ENCODE data around the gene IL4R.

The IL4R gene

GRCh38 chr16:27346819-27347218 lies 33.0 kb downstream of the IL4R start:
- no peak overlapping the region for H3K4me3 ChIP-seq (ENCODE audit: low read depth, low read length)
- no peak for DNase-seq (ENCODE audit: low read depth)

DNA sequence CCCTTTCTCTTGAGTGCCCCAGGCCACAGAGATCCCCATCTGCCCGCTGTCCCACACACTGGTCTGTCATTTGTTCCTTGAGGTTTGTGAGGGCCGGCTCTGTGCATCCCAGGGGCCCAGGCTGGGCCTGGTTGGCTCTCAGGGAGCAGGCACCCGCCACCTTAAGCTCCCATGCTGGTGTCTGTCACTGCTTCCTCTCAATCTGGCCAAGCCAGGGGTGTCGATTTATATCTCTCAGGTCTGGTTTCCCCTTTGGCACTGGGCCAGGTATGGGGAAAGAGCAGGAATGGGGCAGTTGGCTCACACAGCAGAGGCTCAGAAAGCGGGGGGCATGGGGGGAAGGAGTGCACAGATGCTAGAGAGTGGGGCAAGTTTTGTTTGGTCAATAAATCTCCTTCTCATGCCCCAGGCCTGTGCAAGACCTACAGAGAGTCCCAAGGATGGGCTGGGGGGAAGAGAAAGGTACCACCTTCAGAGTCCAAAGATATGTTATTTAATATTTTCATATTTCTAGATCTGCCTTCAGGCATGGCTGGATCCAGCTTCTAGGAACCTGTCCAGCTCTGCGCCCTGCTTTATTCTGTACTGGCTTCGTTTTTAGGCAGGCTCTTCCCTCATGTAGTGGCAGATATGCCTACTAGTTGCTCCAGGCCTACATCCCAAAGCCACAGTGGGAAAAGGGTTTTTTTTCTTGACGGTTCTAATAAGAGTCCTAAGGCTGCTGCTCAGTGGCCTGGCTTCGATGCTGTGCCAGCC lies 34.3 kb downstream of the IL4R start:
- DNase-seq (ENCODE audit: low read depth): no peak

GRCh38 chr16:27349276-27349675 lies 35.5 kb downstream of the IL4R start:
- DNase-seq (ENCODE audit: low read depth): no peak
- H3K4me3 ChIP-seq (ENCODE audit: low read depth, low read length): no peak overlapping the region

More for the DNA sequence above, 34.3 kb downstream of the IL4R start:
- H3K4me3 ChIP-seq (ENCODE audit: low read depth, low read length): no peak overlapping the region

GRCh38 chr16:27350006-27350405 lies 36.2 kb downstream of the IL4R start:
- no peak for DNase-seq (ENCODE audit: low read depth)

GRCh38 chr16:27351989-27352388 lies 38.2 kb downstream of the IL4R start:
- no peak overlapping the region for H3K4me3 ChIP-seq (ENCODE audit: low read depth, low read length)
- no peak for DNase-seq (ENCODE audit: low read depth)

More at GRCh38 chr16:27350006-27350405, 36.2 kb downstream of the IL4R start:
- H3K4me3 ChIP-seq (ENCODE audit: low read depth, low read length): no peak overlapping the region

GRCh38 chr16:27353853-27354252 lies 40.1 kb downstream of the IL4R start:
- H3K4me3 ChIP-seq (ENCODE audit: low read depth, low read length): no peak overlapping the region
- DNase-seq (ENCODE audit: low read depth): no peak

DNA sequence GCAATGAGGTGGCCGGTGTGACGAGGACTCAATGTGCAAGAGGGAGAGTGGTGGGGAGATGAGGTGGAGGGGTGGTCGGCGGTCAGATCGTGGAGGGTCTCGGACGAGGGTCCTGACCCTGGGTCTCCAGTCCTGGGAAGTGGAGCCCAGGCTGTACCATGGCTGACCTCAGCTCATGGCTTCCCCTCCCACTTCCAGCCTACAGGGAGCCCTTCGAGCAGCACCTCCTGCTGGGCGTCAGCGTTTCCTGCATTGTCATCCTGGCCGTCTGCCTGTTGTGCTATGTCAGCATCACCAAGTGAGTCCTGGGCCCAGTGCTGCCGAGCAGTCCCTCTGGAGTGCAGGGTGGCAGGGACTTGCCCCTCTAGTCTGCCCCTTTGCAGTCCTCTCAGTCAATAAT lies 41.8 kb downstream of the IL4R start:
- H3K4me3 ChIP-seq (ENCODE audit: low read depth, low read length): no peak overlapping the region

GRCh38 chr16:27356794-27357193 lies 43.0 kb downstream of the IL4R start:
- no peak overlapping the region for H3K4me3 ChIP-seq (ENCODE audit: low read depth, low read length)
- DNase-seq (ENCODE audit: low read depth): no peak

More for the DNA sequence above, 41.8 kb downstream of the IL4R start:
- no peak for DNase-seq (ENCODE audit: low read depth)

- no peak overlapping the region for H3K4me3 ChIP-seq (ENCODE audit: low read depth, low read length)
- DNase-seq (ENCODE audit: low read depth): no peak
These were observed 45.3 kb downstream of the IL4R start for GRCh38 chr16:27359051-27359450.

- H3K4me3 ChIP-seq (ENCODE audit: low read depth, low read length): no peak overlapping the region
- no peak for DNase-seq (ENCODE audit: low read depth)
These were observed 45.8 kb downstream of the IL4R start for GRCh38 chr16:27359615-27360014.

DNA sequence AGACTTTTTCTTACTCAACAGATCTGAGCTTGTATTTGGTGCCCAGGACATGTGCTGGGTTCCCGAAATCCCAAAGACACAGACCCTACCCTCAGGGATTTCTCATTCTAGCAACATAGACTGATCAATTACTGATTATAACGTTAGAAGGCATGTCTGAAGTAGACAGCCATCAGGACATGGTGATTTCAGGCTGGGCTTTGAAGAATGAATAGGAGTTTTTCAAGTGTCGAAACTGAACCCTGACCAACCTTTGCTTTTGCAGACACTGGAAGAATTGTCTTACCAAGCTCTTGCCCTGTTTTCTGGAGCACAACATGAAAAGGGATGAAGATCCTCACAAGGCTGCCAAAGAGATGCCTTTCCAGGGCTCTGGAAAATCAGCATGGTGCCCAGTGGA lies 48.2 kb downstream of the IL4R start:
- H3K4me3 ChIP-seq (ENCODE audit: low read depth, low read length): no peak overlapping the region
- DNase-seq (ENCODE audit: low read depth): no peak

DNA sequence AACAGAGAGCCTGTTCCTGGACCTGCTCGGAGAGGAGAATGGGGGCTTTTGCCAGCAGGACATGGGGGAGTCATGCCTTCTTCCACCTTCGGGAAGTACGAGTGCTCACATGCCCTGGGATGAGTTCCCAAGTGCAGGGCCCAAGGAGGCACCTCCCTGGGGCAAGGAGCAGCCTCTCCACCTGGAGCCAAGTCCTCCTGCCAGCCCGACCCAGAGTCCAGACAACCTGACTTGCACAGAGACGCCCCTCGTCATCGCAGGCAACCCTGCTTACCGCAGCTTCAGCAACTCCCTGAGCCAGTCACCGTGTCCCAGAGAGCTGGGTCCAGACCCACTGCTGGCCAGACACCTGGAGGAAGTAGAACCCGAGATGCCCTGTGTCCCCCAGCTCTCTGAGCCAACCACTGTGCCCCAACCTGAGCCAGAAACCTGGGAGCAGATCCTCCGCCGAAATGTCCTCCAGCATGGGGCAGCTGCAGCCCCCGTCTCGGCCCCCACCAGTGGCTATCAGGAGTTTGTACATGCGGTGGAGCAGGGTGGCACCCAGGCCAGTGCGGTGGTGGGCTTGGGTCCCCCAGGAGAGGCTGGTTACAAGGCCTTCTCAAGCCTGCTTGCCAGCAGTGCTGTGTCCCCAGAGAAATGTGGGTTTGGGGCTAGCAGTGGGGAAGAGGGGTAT lies 48.9 kb downstream of the IL4R start:
- H3K4me3 ChIP-seq (ENCODE audit: low read depth, low read length): no peak overlapping the region
- no peak for DNase-seq (ENCODE audit: low read depth)

- DNase-seq (ENCODE audit: low read depth): no peak
- H3K4me3 ChIP-seq (ENCODE audit: low read depth, low read length): no peak overlapping the region
These were observed 49.5 kb downstream of the IL4R start for GRCh38 chr16:27363246-27363632.

- H3K4me3 ChIP-seq (ENCODE audit: low read depth, low read length): no peak overlapping the region
- DNase-seq (ENCODE audit: low read depth): no peak
These were observed 50.0 kb downstream of the IL4R start for GRCh38 chr16:27363797-27364196.

- no peak for DNase-seq (ENCODE audit: low read depth)
- no peak overlapping the region for H3K4me3 ChIP-seq (ENCODE audit: low read depth, low read length)
These were observed 50.8 kb downstream of the IL4R start for GRCh38 chr16:27364493-27365141.

- DNase-seq (ENCODE audit: low read depth): no peak
- H3K4me3 ChIP-seq (ENCODE audit: low read depth, low read length): no peak overlapping the region
These were observed 51.6 kb downstream of the IL4R start for GRCh38 chr16:27365142-27366089.

DNA sequence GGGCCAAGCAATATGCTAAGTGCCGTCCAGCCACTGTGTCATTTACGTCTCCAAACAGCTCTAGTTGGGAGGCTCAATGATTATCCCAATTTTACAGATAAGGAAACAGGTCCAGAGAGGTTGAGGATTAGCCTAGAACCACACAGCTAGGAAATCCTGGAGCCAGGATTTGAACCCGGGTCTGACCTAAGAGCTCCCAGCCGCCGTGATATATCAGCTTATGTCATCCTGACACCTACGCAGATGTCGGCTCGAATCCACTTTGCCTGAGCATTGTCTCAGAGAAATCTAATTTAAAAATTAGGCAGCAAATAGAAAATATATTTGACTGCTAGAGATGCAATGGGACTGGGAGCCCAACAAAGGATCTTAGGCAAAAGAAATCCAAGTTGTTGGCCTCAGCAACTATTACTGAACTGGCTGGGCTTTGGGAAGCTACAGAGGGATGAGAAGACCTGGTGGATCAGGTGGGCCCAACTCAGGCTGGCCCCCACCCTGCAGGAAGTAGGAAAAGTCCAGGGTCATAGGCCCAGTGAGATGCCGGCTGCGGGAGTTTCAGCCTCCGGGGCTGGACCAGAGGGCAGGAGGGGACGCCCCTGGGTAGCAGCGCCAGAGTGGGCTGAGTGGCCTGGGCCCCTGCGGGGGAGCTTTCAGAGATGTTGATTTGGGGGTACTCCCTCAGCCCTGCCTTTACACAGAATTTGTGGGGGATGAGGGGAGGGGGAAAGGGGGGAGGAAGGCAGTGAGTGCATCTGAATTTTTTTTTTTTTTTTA lies 53.1 kb downstream of the IL4R start:
- H3K4me3 ChIP-seq (ENCODE audit: low read depth, low read length): no peak overlapping the region
- no peak for DNase-seq (ENCODE audit: low read depth)

- no peak for DNase-seq (ENCODE audit: low read depth)
- H3K4me3 ChIP-seq (ENCODE audit: low read depth, low read length): no peak overlapping the region
These were observed 53.9 kb downstream of the IL4R start for GRCh38 chr16:27367461-27368357.
